Fibroblast of lung (primary cell): Measurements from ENCODE around the gene CYP24A1. TPM values are rescaled to one million over a fixed set of nuclear protein-coding genes. Genes with fewer than 3 reads are reported as not detected.

Experiments used
- DNase-seq, 2 donors: peaks; one replicate each; pipeline versions ENCODE4 v3.0.0 to v3.0.0-alpha.2; 2010; ENCODE audit warnings: low read depth in 2 of 2
- H2AFZ ChIP-seq: 2 replicates; pipeline ENCODE4 v1.5.1; 2012; ENCODE audit warnings: low read length, control low read depth, inconsistent platforms
- H3K27ac ChIP-seq: 2 replicates; pipeline ENCODE4 v1.5.1; 2011; ENCODE audit warnings: low read length, control low read depth; ENCODE audit not compliant: insufficient read depth
- H3K27me3 ChIP-seq: 2 replicates; pipeline ENCODE4 v1.5.1; 2011; ENCODE audit warnings: mild to moderate bottlenecking, low read length; ENCODE audit not compliant: control insufficient read depth, insufficient read depth
- H3K36me3 ChIP-seq: 2 replicates; pipeline ENCODE4 v1.5.1; 2011; ENCODE audit warnings: low read length; ENCODE audit not compliant: control insufficient read depth, insufficient read depth
- H3K4me1 ChIP-seq: 2 replicates; pipeline ENCODE4 v1.5.1; 2011; ENCODE audit warnings: low read length; ENCODE audit not compliant: control insufficient read depth, insufficient read depth; ENCODE audit errors: extremely low read depth
- H3K4me2 ChIP-seq: 2 replicates; pipeline ENCODE4 v1.5.1; 2011; ENCODE audit warnings: low read length, control low read depth; ENCODE audit not compliant: insufficient read depth; ENCODE audit errors: extremely low read depth
- H3K4me3 ChIP-seq, 4 experiments: fragments of 200-600 bp in 1 of 4; sonication (generic) in 1 of 4; replicated peaks in 1 of 4; 2 replicates each; pipeline ENCODE4 v1.5.1; 2011 to 2016; ENCODE audit warnings: low read length in 4 of 4, low read depth in 3 of 4, mild to moderate bottlenecking in 3 of 4, control low read depth in 2 of 4, inconsistent platforms in 1 of 4, mixed read lengths in 1 of 4; ENCODE audit not compliant: insufficient read depth in 1 of 4; ENCODE audit errors: control extremely low read depth in 1 of 4
- H3K79me2 ChIP-seq: 2 replicates; pipeline ENCODE4 v1.5.1; 2012; ENCODE audit warnings: mild to moderate bottlenecking, low read length, inconsistent platforms; ENCODE audit not compliant: control insufficient read depth, insufficient read depth
- H3K9ac ChIP-seq: 2 replicates; pipeline ENCODE4 v1.5.1; 2011; ENCODE audit warnings: mild to moderate bottlenecking, low read length, control low read depth; ENCODE audit not compliant: insufficient read depth
- H3K9me3 ChIP-seq: 2 replicates; pipeline ENCODE4 v1.5.1; 2012; ENCODE audit warnings: low read depth, low read length; ENCODE audit not compliant: control insufficient read depth, insufficient read depth
- H4K20me1 ChIP-seq: 2 replicates; pipeline ENCODE4 v1.5.1; 2011; ENCODE audit warnings: low read length; ENCODE audit not compliant: control insufficient read depth, insufficient read depth; ENCODE audit errors: extremely low read depth
- EZH2 ChIP-seq: IDR thresholded peaks from 2 replicates; pipeline ENCODE4 v1.5.1; 2012; ENCODE audit warnings: low read length, control low read depth, mild to moderate bottlenecking; ENCODE audit errors: missing control alignments
- polyA plus RNA-seq, 2 donors: library from polyadenylated mRNA; depleted of rRNA in 1 of 2; stranded (reverse) in 1 of 2; unstranded in 1 of 2; fragments of >200 nt; gene quantifications; 2 replicates each; pipeline ENCODE4 v1.2.1, GENCODE V29; 2011 to 2012; ENCODE audit warnings: missing spikeins in 1 of 2
- total RNA-seq: library from RNA; depleted of rRNA; stranded (reverse); fragments of >200 nt; gene quantifications from 2 replicates; pipeline ENCODE4 v1.2.1, GENCODE V29; 2014
- TF ChIP-seq, protein P1 (sequence below), 2 donors: IDR thresholded peaks in 1 of 2; conservative IDR thresholded peaks in 1 of 2; 1 replicate in 1 of 2; 2 replicates in 1 of 2; pipeline ENCODE4 v1.5.1; 2011 to 2012; ENCODE audit warnings: low read length in 2 of 2, control low read depth in 1 of 2, inconsistent platforms in 1 of 2, low read depth in 1 of 2, mild to moderate bottlenecking in 1 of 2

Gene CYP24A1
- total and polyA plus RNA-seq, 2 donors (not counting 1 experiment from before 2014, with no cell fraction given): not detected

DNA sequence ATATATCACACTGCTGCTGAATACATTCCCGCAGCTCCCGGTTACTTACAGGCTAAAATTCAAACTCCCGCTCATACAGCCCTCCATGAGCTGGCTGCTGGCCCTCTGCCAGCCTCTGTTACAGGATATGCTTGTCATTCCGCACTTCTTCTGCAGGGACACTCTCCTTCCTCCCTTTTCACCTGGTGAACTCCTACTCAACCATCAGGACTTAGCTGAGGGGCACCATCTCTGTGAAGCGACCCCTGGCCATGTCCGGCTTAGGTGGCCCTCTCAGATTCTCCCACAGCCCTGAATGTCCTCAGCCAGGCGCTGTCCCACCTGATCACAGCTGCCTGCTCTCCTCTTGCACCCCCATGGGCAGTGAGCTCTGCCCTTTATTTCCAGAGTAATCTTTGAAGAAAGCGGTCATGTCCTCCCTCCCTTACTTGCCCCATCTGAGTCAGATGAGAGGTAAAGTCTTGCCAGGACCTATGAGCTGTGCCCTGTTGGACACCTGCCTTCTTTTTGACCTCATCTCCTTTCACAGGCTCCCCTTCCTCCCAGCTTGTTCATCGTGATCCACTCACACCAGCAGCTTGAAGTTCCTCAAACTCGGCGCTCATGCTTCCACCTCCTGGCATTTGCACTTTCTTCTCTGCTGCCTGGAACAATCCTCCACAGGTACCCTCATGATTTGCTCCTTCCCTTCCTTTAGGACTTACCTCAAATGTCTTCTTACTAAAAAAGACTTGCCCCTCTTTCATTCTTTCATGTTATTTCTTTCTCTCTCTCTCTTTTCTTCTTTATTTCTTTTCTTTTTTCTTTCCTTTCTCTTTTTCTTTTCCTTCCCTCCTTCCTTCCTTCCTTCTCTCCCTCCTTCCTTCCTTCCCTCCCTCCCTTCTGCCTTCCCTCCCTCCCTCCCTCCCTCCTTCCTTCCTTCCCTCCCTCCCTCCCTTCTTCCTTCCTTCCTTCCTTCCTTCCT is 5.6 kb downstream of the CYP24A1 start:
- Histone ChIP-seq H3K9me3 (no peaks in the 10 kb centered on the region), H3K4me1 (no peaks in the 10 kb centered on the region), H2AFZ (no peak overlapping the region), H3K27ac (no peak overlapping the region), H3K79me2 (no peaks in the 10 kb centered on the region), H3K36me3 (no peaks in the 10 kb centered on the region), H4K20me1 (no peaks in the 10 kb centered on the region), H3K9ac (no peak overlapping the region), H3K4me3 (no peak overlapping the region), H3K4me2 (no peak overlapping the region), H3K27me3 (peaks cover 35% of the 10 kb centered on the region)
- peak; percentile 8 to 34 for DNase-seq
- no peak for TF ChIP-seq EZH2
- TF ChIP-seq, protein P1, sequence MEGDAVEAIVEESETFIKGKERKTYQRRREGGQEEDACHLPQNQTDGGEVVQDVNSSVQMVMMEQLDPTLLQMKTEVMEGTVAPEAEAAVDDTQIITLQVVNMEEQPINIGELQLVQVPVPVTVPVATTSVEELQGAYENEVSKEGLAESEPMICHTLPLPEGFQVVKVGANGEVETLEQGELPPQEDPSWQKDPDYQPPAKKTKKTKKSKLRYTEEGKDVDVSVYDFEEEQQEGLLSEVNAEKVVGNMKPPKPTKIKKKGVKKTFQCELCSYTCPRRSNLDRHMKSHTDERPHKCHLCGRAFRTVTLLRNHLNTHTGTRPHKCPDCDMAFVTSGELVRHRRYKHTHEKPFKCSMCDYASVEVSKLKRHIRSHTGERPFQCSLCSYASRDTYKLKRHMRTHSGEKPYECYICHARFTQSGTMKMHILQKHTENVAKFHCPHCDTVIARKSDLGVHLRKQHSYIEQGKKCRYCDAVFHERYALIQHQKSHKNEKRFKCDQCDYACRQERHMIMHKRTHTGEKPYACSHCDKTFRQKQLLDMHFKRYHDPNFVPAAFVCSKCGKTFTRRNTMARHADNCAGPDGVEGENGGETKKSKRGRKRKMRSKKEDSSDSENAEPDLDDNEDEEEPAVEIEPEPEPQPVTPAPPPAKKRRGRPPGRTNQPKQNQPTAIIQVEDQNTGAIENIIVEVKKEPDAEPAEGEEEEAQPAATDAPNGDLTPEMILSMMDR (conservative IDR thresholded peaks at IDR 0.05 in 1 of 2, IDR thresholded peaks at IDR 0.05 in 1 of 2; ENCODE audit: low read depth in 1 of 2, low read length in 2 of 2): no peak

DNA sequence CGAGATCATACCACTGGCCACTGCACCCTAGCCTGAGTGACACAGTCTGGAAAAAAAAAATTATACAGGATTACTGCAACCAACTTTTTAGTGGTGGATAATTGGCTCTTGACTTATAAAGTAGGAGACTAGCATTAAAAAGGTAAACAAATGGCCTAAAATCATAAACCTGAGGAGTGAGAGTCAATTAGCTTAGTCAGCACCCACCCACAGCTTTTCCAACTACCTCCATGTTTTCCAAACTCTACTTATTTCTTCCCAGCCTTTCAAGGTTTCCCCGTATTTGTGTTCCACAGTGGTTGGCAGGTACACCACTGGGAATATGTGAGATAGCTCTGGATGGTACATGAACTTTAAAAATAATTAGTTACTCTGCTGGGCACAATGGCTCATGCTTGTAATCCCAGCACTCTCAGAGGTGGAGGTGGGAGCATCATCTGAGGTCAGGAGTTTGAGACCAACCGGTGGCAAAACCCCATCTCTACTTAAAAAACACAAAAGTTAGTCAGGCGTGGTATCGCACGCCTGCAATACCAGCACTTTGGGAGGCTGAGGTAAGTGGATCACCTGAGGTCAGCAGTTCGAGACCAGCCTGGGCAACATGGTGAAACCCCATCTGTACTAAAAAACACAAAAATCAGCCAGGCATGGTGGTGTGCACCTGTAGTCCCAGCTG is 6.7 kb downstream of the CYP24A1 start:
- H3K4me3 ChIP-seq: no peak overlapping the region
- H3K27me3 ChIP-seq: peaks cover 25% of the 10 kb centered on the region
- no peaks in the 10 kb centered on the region for H3K79me2 ChIP-seq
- H3K9me3 ChIP-seq: no peaks in the 10 kb centered on the region
- H3K36me3 ChIP-seq: no peaks in the 10 kb centered on the region
- H4K20me1 ChIP-seq: no peaks in the 10 kb centered on the region
- no peaks in the 10 kb centered on the region for H3K4me1 ChIP-seq
- H3K27ac ChIP-seq: no peak overlapping the region
- no peak overlapping the region for H3K9ac ChIP-seq
- TF ChIP-seq, protein P1 (conservative IDR thresholded peaks at IDR 0.05 in 1 of 2, IDR thresholded peaks at IDR 0.05 in 1 of 2; ENCODE audit: low read depth in 1 of 2, low read length in 2 of 2): no peak
- TF ChIP-seq EZH2: no peak
- no peak overlapping the region for H3K4me2 ChIP-seq
- DNase-seq: no peak
- H2AFZ ChIP-seq: no peak overlapping the region

DNA sequence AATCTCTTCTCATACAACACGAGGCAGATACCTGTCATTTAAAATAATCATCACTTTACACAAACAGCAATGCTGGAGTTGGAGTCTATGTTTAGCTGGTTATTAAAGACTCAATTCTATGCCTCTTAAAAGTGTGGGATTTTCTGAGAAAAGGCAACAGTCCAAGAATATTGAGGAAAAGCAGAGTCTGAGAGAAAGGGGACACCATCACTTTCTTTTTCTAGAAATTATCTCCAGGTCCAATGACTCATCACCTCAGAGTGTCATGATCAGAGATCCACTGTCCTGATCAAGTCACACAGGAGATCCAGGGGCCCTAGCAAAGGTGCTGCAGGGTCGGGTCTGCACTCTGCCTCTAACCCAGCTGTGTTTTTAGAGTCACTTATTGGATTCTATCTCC is 8.0 kb downstream of the CYP24A1 start:
- H3K27me3 ChIP-seq: peaks cover 15% of the 10 kb centered on the region
- no peaks in the 10 kb centered on the region for H3K4me1 ChIP-seq

More for the DNA sequence above, 8.0 kb downstream of the CYP24A1 start:
- TF ChIP-seq EZH2: no peak
- TF ChIP-seq, protein P1 (conservative IDR thresholded peaks at IDR 0.05 in 1 of 2, IDR thresholded peaks at IDR 0.05 in 1 of 2; ENCODE audit: low read depth in 1 of 2, low read length in 2 of 2): no peak
- no peak overlapping the region for H3K27ac ChIP-seq
- no peak overlapping the region for H3K9ac ChIP-seq
- no peaks in the 10 kb centered on the region for H3K79me2 ChIP-seq
- no peaks in the 10 kb centered on the region for H4K20me1 ChIP-seq
- no peaks in the 10 kb centered on the region for H3K9me3 ChIP-seq
- no peak overlapping the region for H3K4me3 ChIP-seq
- H3K4me2 ChIP-seq: no peak overlapping the region
- no peak for DNase-seq
- H3K36me3 ChIP-seq: no peaks in the 10 kb centered on the region
- H2AFZ ChIP-seq: no peak overlapping the region
